HL-60 (cell line): ENCODE data around the gene RPS19BP1.

ENCODE experiments used
- CTCF ChIP-seq: IDR thresholded peaks from one replicate; pipeline ENCODE4 v1.5.1; 2011; ENCODE audit warnings: low read length, control low read depth, inconsistent platforms; ENCODE audit not compliant: insufficient read depth
- GABPA ChIP-seq: IDR thresholded peaks from 2 replicates; pipeline ENCODE4 v1.6.1; 2012; ENCODE audit warnings: low read depth
- POLR2AphosphoS5 ChIP-seq: IDR thresholded peaks from 2 replicates; pipeline ENCODE4 v1.6.1; 2012; ENCODE audit warnings: low read depth
- REST ChIP-seq: IDR thresholded peaks from 2 replicates; pipeline ENCODE4 v1.6.1; 2012; ENCODE audit warnings: low read depth; ENCODE audit not compliant: insufficient replicate concordance
- SPI1 ChIP-seq: IDR thresholded peaks from 2 replicates; pipeline ENCODE4 v1.6.1; 2012; ENCODE audit warnings: low read depth, mild to moderate bottlenecking, borderline replicate concordance

GRCh38 chr22:39560127-39560526 lies 27.6 kb upstream of the RPS19BP1 start:
- TF ChIP-seq POLR2AphosphoS5 (no peak), CTCF (no peak), REST (no peak), GABPA (no peak), SPI1 (no peak)
